ENCODE measurements around the gene MTHFD1L. TPM values are rescaled to one million over a fixed set of nuclear protein-coding genes. Genes with fewer than 3 reads are reported as not detected.

Gene MTHFD1L
- total RNA-seq, 4 donors from 2014 or later: 4.1 to 19.9 (median 16.6) TPM

DNA sequence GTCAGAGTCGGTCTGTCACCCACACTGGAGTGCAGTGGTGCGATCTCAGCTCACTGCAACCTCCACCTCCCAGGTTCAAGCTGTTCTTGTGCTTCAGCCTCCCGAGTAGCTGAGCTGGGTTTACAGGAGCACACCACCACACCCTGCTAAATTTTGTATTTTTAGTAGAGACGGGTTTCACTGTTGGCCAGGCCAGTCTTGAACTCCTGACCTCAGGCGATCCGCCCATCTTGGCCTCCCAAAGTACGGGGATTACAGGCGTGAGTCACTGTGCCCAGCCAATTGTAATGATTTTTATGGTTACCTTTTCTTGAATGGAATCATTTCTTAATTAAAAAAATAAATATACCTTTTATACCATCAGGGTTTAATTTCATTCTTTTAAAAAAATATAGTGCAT lies 105.7 kb downstream of the MTHFD1L start:
- Histone ChIP-seq H3K36me3 (no peaks in the 10 kb centered on the region), H3K4me1 (no peaks in the 10 kb centered on the region), H3K9me3 (no peaks in the 10 kb centered on the region), H3K27ac (no peak overlapping the region), H3K4me3 (no peak overlapping the region), H3K27me3 (no peaks in the 10 kb centered on the region)
- no peak for DNase-seq
- TF ChIP-seq POLR2A (IDR thresholded peaks at IDR 0.05) (no peak), CTCF (IDR thresholded peaks at IDR 0.05) (no peak)
- intact Hi-C loops (cut with DNase I; ENCODE audit: low total_unique reads): no loop called here

DNA sequence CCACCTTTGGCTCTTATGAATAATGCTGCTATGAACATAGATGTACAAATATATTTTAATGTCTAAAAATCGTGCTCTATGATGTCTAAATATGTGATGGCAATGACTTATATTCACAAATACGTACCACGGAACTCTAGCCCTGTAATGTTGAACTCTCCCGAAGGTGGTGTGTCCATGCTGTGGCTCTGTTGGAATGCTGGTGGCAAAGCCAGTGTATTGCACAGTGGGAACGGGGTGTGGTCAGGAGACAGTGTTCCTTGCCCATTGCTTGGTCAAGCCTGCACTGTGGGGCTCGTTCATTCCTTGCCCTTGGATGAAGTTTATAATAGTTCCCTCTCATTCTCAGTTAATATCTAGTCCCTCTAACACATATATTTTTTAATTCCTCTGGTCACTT lies 109.6 kb downstream of the MTHFD1L start:
- intact Hi-C loops (cut with DNase I; ENCODE audit: low total_unique reads): no loop called here
- no peak overlapping the region for H3K27ac ChIP-seq
- TF ChIP-seq CTCF (IDR thresholded peaks at IDR 0.05) (no peak), POLR2A (IDR thresholded peaks at IDR 0.05) (no peak)
- no peak for DNase-seq
- no peaks in the 10 kb centered on the region for H3K27me3 ChIP-seq
- H3K9me3 ChIP-seq: no peaks in the 10 kb centered on the region
- no peaks in the 10 kb centered on the region for H3K36me3 ChIP-seq
- H3K4me3 ChIP-seq: no peak overlapping the region
- no peaks in the 10 kb centered on the region for H3K4me1 ChIP-seq

- Histone ChIP-seq H3K4me1 (no peaks in the 10 kb centered on the region), H3K9me3 (no peaks in the 10 kb centered on the region), H3K27ac (no peak overlapping the region), H3K4me3 (no peak overlapping the region), H3K27me3 (no peaks in the 10 kb centered on the region), H3K36me3 (no peaks in the 10 kb centered on the region)
- TF ChIP-seq POLR2A (IDR thresholded peaks at IDR 0.05) (no peak), CTCF (IDR thresholded peaks at IDR 0.05) (no peak)
- intact Hi-C loops (cut with DNase I; ENCODE audit: low total_unique reads): no loop called here
- no peak for DNase-seq
These were observed 111.8 kb downstream of the MTHFD1L start for GRCh38 chr6:150977281-150977680.

DNA sequence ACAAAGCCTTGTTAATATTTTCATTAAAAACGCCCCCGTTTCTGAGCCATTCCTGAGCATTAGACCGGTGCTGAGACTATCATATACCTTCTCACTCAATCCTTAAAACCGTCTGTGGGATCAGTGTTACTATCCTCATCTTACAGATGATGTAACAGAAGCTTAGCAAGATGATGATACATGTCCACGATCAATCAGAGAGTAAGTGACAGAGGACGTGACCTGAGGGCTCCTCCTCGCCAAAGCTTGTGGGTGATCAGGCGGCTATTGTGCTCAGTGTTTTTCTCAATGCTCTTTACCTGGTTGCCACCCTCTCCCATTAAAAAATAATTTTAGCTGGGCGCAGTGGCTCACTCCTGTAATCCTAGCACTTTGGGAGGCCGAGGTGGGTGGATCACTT lies 113.1 kb downstream of the MTHFD1L start:
- DNase-seq: no peak
- H3K27me3 ChIP-seq: no peaks in the 10 kb centered on the region
- H3K4me3 ChIP-seq: no peak overlapping the region
- TF ChIP-seq POLR2A (IDR thresholded peaks at IDR 0.05): no peak
- TF ChIP-seq CTCF (IDR thresholded peaks at IDR 0.05): no peak
- H3K27ac ChIP-seq: no peak overlapping the region
- H3K36me3 ChIP-seq: no peaks in the 10 kb centered on the region
- no peaks in the 10 kb centered on the region for H3K9me3 ChIP-seq
- intact Hi-C loops (cut with DNase I; ENCODE audit: low total_unique reads): no loop called here
- no peaks in the 10 kb centered on the region for H3K4me1 ChIP-seq

- no peak for DNase-seq
- H3K27me3 ChIP-seq: no peaks in the 10 kb centered on the region
- H3K4me1 ChIP-seq: no peaks in the 10 kb centered on the region
- H3K9me3 ChIP-seq: no peaks in the 10 kb centered on the region
- no peak overlapping the region for H3K27ac ChIP-seq
- intact Hi-C loops (cut with DNase I; ENCODE audit: low total_unique reads): no loop called here
- TF ChIP-seq CTCF (IDR thresholded peaks at IDR 0.05) (no peak), POLR2A (IDR thresholded peaks at IDR 0.05) (no peak)
- no peak overlapping the region for H3K4me3 ChIP-seq
- no peaks in the 10 kb centered on the region for H3K36me3 ChIP-seq
These were observed 114.4 kb downstream of the MTHFD1L start for GRCh38 chr6:150979826-150980350.
